Measurements from ENCODE around the gene SMIM43.
"Not testable (repeated sequence)": the region's sequence is repeated elsewhere in the genome, so short reads cannot be mapped to it uniquely, and the experiment has no call there.

The SMIM43 gene

GRCh38 chr4:121783210-121783609, 18.2 kb upstream of the SMIM43 start:
- DNase-seq (ENCODE audit: low read depth, low spot score): no peak

- DNase-seq (ENCODE audit: low read depth, low spot score): no peak
Observed at GRCh38 chr4:121778991-121779628, 14.1 kb upstream of the SMIM43 start.

GRCh38 chr4:121777625-121778024, 12.7 kb upstream of the SMIM43 start:
- DNase-seq (ENCODE audit: low read depth, low spot score): no peak

- DNase-seq (ENCODE audit: low read depth, low spot score): no peak
Observed at GRCh38 chr4:121776610-121777401, 11.8 kb upstream of the SMIM43 start.

- DNase-seq (ENCODE audit: low read depth, low spot score): no peak
Observed at GRCh38 chr4:121773883-121774282, 8.9 kb upstream of the SMIM43 start.

GRCh38 chr4:121771869-121772268, 6.9 kb upstream of the SMIM43 start:
- no peak for DNase-seq (ENCODE audit: low read depth, low spot score)

GRCh38 chr4:121769341-121769740, 4.4 kb upstream of the SMIM43 start:
- no peak for DNase-seq (ENCODE audit: low read depth, low spot score)

GRCh38 chr4:121767166-121767565, 2.2 kb upstream of the SMIM43 start:
- DNase-seq (ENCODE audit: low read depth, low spot score): no peak

- DNase-seq (ENCODE audit: low read depth, low spot score): no peak
Observed at GRCh38 chr4:121765971-121766538, 1.1 kb upstream of the SMIM43 start.

- DNase-seq (ENCODE audit: low read depth, low spot score): no peak
Observed at GRCh38 chr4:121765368-121765705, 373 bp upstream of the SMIM43 start.

GRCh38 chr4:121764303-121764701, 662 bp downstream of the SMIM43 start:
- DNase-seq (ENCODE audit: low read depth, low spot score): no peak

- DNase-seq (ENCODE audit: low read depth, low spot score): no peak
Observed at GRCh38 chr4:121760205-121760604, 4.8 kb downstream of the SMIM43 start.

- no peak for DNase-seq (ENCODE audit: low read depth, low spot score)
Observed at GRCh38 chr4:121758925-121759568, 5.9 kb downstream of the SMIM43 start.

GRCh38 chr4:121752142-121752541, 12.8 kb downstream of the SMIM43 start:
- not testable (repeated sequence) for DNase-seq (ENCODE audit: low read depth, low spot score)

GRCh38 chr4:121749225-121749624, 15.7 kb downstream of the SMIM43 start:
- no peak for DNase-seq (ENCODE audit: low read depth, low spot score)

GRCh38 chr4:121742794-121743193, 22.2 kb downstream of the SMIM43 start:
- no peak for DNase-seq (ENCODE audit: low read depth, low spot score)

- no peak for DNase-seq (ENCODE audit: low read depth, low spot score)
Observed at GRCh38 chr4:121741751-121742150, 23.2 kb downstream of the SMIM43 start.

- no peak for DNase-seq (ENCODE audit: low read depth, low spot score)
Observed at GRCh38 chr4:121740796-121741409, 24.1 kb downstream of the SMIM43 start.

- no peak for DNase-seq (ENCODE audit: low read depth, low spot score)
Observed at GRCh38 chr4:121739575-121739974, 25.4 kb downstream of the SMIM43 start.

GRCh38 chr4:121738780-121739535, 26.0 kb downstream of the SMIM43 start:
- no peak for DNase-seq (ENCODE audit: low read depth, low spot score)

- no peak for DNase-seq (ENCODE audit: low read depth, low spot score)
Observed at GRCh38 chr4:121737846-121738554, 27.0 kb downstream of the SMIM43 start.
